Peyer's patch (tissue), 4 donors: ENCODE measurements around the gene HPX.

Experiments used
- POLR2A ChIP-seq, 2 donors: fragments of 450-650 bp; IDR thresholded peaks; one replicate each; pipeline ENCODE4 v1.5.1; 2017; ENCODE audit warnings: antibody characterized with exemption in 2 of 2, mild to moderate bottlenecking in 2 of 2, moderate library complexity in 2 of 2
- TF ChIP-seq, protein P1 (sequence below), 6 experiments: fragments of 450-650 bp in 4 of 6; fragments of 200-600 bp in 2 of 6; sonication (generic) in 1 of 6; IDR thresholded peaks; one replicate each; pipeline ENCODE4 v1.5.1; 2017 to 2019; ENCODE audit warnings: antibody characterized with exemption in 6 of 6, mild to moderate bottlenecking in 3 of 6, moderate library complexity in 1 of 6

DNA sequence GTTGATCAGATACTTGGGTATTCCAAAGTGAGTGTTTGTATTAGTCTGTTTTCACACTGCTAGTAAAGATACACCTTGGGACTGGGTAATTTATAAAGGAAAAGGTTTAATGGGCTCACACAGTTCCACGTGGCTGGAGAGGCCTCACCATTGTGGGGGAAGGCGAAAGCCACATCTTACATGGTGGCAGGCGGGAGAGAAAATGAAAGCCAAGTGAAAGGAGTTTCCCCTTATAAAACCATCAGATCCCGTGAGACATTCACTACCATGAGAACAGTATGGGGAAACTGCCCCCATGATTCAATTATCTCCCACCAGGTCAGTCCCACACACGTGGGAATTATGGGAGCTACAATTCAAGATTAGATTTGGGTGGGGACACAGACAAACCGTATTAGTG, 47.6 kb upstream of the HPX start:
- TF ChIP-seq, protein P1, sequence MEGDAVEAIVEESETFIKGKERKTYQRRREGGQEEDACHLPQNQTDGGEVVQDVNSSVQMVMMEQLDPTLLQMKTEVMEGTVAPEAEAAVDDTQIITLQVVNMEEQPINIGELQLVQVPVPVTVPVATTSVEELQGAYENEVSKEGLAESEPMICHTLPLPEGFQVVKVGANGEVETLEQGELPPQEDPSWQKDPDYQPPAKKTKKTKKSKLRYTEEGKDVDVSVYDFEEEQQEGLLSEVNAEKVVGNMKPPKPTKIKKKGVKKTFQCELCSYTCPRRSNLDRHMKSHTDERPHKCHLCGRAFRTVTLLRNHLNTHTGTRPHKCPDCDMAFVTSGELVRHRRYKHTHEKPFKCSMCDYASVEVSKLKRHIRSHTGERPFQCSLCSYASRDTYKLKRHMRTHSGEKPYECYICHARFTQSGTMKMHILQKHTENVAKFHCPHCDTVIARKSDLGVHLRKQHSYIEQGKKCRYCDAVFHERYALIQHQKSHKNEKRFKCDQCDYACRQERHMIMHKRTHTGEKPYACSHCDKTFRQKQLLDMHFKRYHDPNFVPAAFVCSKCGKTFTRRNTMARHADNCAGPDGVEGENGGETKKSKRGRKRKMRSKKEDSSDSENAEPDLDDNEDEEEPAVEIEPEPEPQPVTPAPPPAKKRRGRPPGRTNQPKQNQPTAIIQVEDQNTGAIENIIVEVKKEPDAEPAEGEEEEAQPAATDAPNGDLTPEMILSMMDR (IDR thresholded peaks at IDR 0.05), result no peak
- no peak for TF ChIP-seq POLR2A (IDR thresholded peaks at IDR 0.05)
